ENCODE measurements around the gene MTNR1B. TPM values are rescaled to one million over a fixed set of nuclear protein-coding genes. Genes with fewer than 3 reads are reported as not detected.
A peak's percentile ranks its signal among the peaks of the same experiment; 100 is the strongest.

Gene MTNR1B
- total and polyA plus RNA-seq, 4 donors = not detected

- 95% methylated on average over 2 of the region's 2 CpGs for WGBS
- Histone ChIP-seq H3K4me3 (ENCODE audit: low read depth in 1 of 3, low read length in 3 of 3) (no peak overlapping the region), H3K9ac (ENCODE audit: low read depth in 1 of 2, low read length in 2 of 2) (no peak overlapping the region), H3K27me3 (ENCODE audit: control insufficient read depth in 4 of 4, insufficient read depth in 4 of 4, low read length in 3 of 4) (peaks cover 0 to 3% (median 0%) of the 10 kb centered on the region in 4 donors), H3K27ac (ENCODE audit: low read depth in 1 of 2, low read length in 2 of 2) (no peak overlapping the region), H3K9me3 (ENCODE audit: control insufficient read depth in 4 of 4, low read length in 3 of 4) (no peaks in the 10 kb centered on the region), H3K4me1 (ENCODE audit: control insufficient read depth in 4 of 4, insufficient read depth in 4 of 4, low read length in 3 of 4) (peaks cover 0 to 12% (median 6%) of the 10 kb centered on the region in 4 donors), H3K36me3 (ENCODE audit: control insufficient read depth in 4 of 4, insufficient read depth in 3 of 4, low read depth in 1 of 4, low read length in 3 of 4) (no peaks in the 10 kb centered on the region)
- TF ChIP-seq ATF3 (IDR thresholded peaks at IDR 0.05) (no peak), RXRA (IDR thresholded peaks at IDR 0.05) (no peak), SP1 (IDR thresholded peaks at IDR 0.05) (no peak), HNF4A (conservative IDR thresholded peaks at IDR 0.05) (no peak), RAD21 (IDR thresholded peaks at IDR 0.05) (no peak), MAX (IDR thresholded peaks at IDR 0.05) (no peak), FOXA1 (IDR thresholded peaks at IDR 0.05) (no peak), HNF4G (IDR thresholded peaks at IDR 0.05) (no peak), GABPA (IDR thresholded peaks at IDR 0.05 in 1 of 2, conservative IDR thresholded peaks at IDR 0.05 in 1 of 2) (no peak), FOXA2 (IDR thresholded peaks at IDR 0.05) (no peak), JUND (IDR thresholded peaks at IDR 0.05) (no peak), TAF1 (conservative IDR thresholded peaks at IDR 0.05) (no peak), EGR1 (IDR thresholded peaks at IDR 0.05; ENCODE audit: low read depth in 2 of 2) (no peak)
- TF ChIP-seq, protein P1, sequence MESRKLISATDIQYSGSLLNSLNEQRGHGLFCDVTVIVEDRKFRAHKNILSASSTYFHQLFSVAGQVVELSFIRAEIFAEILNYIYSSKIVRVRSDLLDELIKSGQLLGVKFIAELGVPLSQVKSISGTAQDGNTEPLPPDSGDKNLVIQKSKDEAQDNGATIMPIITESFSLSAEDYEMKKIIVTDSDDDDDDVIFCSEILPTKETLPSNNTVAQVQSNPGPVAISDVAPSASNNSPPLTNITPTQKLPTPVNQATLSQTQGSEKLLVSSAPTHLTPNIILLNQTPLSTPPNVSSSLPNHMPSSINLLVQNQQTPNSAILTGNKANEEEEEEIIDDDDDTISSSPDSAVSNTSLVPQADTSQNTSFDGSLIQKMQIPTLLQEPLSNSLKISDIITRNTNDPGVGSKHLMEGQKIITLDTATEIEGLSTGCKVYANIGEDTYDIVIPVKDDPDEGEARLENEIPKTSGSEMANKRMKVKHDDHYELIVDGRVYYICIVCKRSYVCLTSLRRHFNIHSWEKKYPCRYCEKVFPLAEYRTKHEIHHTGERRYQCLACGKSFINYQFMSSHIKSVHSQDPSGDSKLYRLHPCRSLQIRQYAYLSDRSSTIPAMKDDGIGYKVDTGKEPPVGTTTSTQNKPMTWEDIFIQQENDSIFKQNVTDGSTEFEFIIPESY (IDR thresholded peaks at IDR 0.05) = no peak
- no peak for DNase-seq (ENCODE audit: low spot score)
Observed at GRCh38 chr11:92967867-92968266, 1.6 kb upstream of the MTNR1B start.

- Histone ChIP-seq H3K4me1 (ENCODE audit: control insufficient read depth in 4 of 4, insufficient read depth in 4 of 4, low read length in 3 of 4) (peaks cover 0 to 12% (median 6%) of the 10 kb centered on the region in 4 donors), H3K27me3 (ENCODE audit: control insufficient read depth in 4 of 4, insufficient read depth in 4 of 4, low read length in 3 of 4) (peaks cover 0 to 3% (median 0%) of the 10 kb centered on the region in 4 donors), H3K27ac (ENCODE audit: low read depth in 1 of 2, low read length in 2 of 2) (no peak overlapping the region), H3K9ac (ENCODE audit: low read depth in 1 of 2, low read length in 2 of 2) (no peak overlapping the region), H3K9me3 (ENCODE audit: control insufficient read depth in 4 of 4, low read length in 3 of 4) (no peaks in the 10 kb centered on the region), H3K36me3 (ENCODE audit: control insufficient read depth in 4 of 4, insufficient read depth in 3 of 4, low read depth in 1 of 4, low read length in 3 of 4) (no peaks in the 10 kb centered on the region), H3K4me3 (ENCODE audit: low read depth in 1 of 3, low read length in 3 of 3) (peak overlapping the region in 2 of 3 donors; percentile 22 to 36)
- no peak for DNase-seq (ENCODE audit: low spot score)
- no peak for TF ChIP-seq ATF3 (IDR thresholded peaks at IDR 0.05)
- no peak for TF ChIP-seq NR2F2 (IDR thresholded peaks at IDR 0.05)
- TF ChIP-seq FOXA1 (IDR thresholded peaks at IDR 0.05) = no peak
- WGBS = 11% methylated on average over 16 of the region's 16 CpGs
Observed at GRCh38 chr11:92969293-92969633, 188 bp upstream of the MTNR1B start.

GRCh38 chr11:92972248-92972647, 2.8 kb downstream of the MTNR1B start:
- DNase-seq (ENCODE audit: low spot score) = no peak
- H3K4me3 ChIP-seq (ENCODE audit: low read depth in 1 of 3, low read length in 3 of 3) = no peak overlapping the region
- WGBS = 94% methylated on average over 2 of the region's 2 CpGs

More at GRCh38 chr11:92972248-92972647, 2.8 kb downstream of the MTNR1B start:
- TF ChIP-seq HNF4A (conservative IDR thresholded peaks at IDR 0.05) (no peak), RAD21 (IDR thresholded peaks at IDR 0.05) (no peak), EGR1 (IDR thresholded peaks at IDR 0.05; ENCODE audit: low read depth in 2 of 2) (no peak), SP1 (IDR thresholded peaks at IDR 0.05) (no peak), FOXA1 (IDR thresholded peaks at IDR 0.05) (no peak)
- Histone ChIP-seq H3K9me3 (ENCODE audit: control insufficient read depth in 4 of 4, low read length in 3 of 4) (no peaks in the 10 kb centered on the region), H3K9ac (ENCODE audit: low read depth in 1 of 2, low read length in 2 of 2) (no peak overlapping the region), H3K27ac (ENCODE audit: low read depth in 1 of 2, low read length in 2 of 2) (no peak overlapping the region), H3K4me1 (ENCODE audit: control insufficient read depth in 4 of 4, insufficient read depth in 4 of 4, low read length in 3 of 4) (peaks cover 0 to 12% (median 6%) of the 10 kb centered on the region in 4 donors), H3K27me3 (ENCODE audit: control insufficient read depth in 4 of 4, insufficient read depth in 4 of 4, low read length in 3 of 4) (peaks cover 0 to 3% (median 0%) of the 10 kb centered on the region in 4 donors), H3K36me3 (ENCODE audit: control insufficient read depth in 4 of 4, insufficient read depth in 3 of 4, low read depth in 1 of 4, low read length in 3 of 4) (no peaks in the 10 kb centered on the region)

Measured in liver (tissue), 9 donors.